Cardiac muscle cell (in vitro differentiated cells and primary cell): ENCODE results near the gene NOXA1. TPM values are rescaled to one million over a fixed set of nuclear protein-coding genes. Genes with fewer than 3 reads are reported as not detected.

Source experiments
- DNase-seq, 2 donors: peaks; one replicate each; pipeline versions ENCODE4 v3.0.0 to v3.0.0-alpha.2; 2010 to 2017; ENCODE audit warnings: low read depth in 1 of 2, low spot score in 1 of 2
- H3K27ac ChIP-seq: fragments of 200-600 bp; sonication (generic); 2 replicates; pipeline ENCODE4 v1.5.1; 2016
- H3K27me3 ChIP-seq: fragments of 200-600 bp; sonication (generic); 2 replicates; pipeline ENCODE4 v1.6.0; 2016; ENCODE audit warnings: control low read depth
- H3K36me3 ChIP-seq: fragments of 200-600 bp; sonication (generic); 2 replicates; pipeline ENCODE4 v1.5.1; 2016; ENCODE audit warnings: control low read depth
- H3K4me1 ChIP-seq: fragments of 200-600 bp; sonication (generic); 2 replicates; pipeline ENCODE4 v1.8.1; 2017; ENCODE audit warnings: low read depth, mild to moderate bottlenecking, mixed run types
- H3K4me3 ChIP-seq: fragments of 200-600 bp; sonication (generic); 2 replicates; pipeline ENCODE4 v1.5.1; 2016; ENCODE audit warnings: mild to moderate bottlenecking
- H3K9me3 ChIP-seq: fragments of 200-600 bp; sonication (generic); 2 replicates; pipeline ENCODE4 v1.5.1; 2017; ENCODE audit warnings: low read depth, mild to moderate bottlenecking, control low read depth
- polyA plus RNA-seq: library from polyadenylated mRNA; unstranded; fragments of >200 nt; fragmentation: Nextera tagmentation; extraction: Ambion mirVana; gene quantifications from 2 replicates; pipeline ENCODE4 v1.2.1, GENCODE V29; 2016
- total RNA-seq: library from RNA; depleted of rRNA; stranded (reverse); fragments of >200 nt; gene quantifications from 2 replicates; pipeline ENCODE4 v1.2.3, GENCODE V29; 2016
- TF ChIP-seq, protein P1 (sequence below): IDR thresholded peaks from 2 replicates; pipeline ENCODE4 v1.5.1; 2012; ENCODE audit warnings: low read depth, mild to moderate bottlenecking, low read length

NOXA1 gene
- total and polyA plus RNA-seq, 2 experiments from 2014 or later, result 8.1 to 12.0 TPM

DNA sequence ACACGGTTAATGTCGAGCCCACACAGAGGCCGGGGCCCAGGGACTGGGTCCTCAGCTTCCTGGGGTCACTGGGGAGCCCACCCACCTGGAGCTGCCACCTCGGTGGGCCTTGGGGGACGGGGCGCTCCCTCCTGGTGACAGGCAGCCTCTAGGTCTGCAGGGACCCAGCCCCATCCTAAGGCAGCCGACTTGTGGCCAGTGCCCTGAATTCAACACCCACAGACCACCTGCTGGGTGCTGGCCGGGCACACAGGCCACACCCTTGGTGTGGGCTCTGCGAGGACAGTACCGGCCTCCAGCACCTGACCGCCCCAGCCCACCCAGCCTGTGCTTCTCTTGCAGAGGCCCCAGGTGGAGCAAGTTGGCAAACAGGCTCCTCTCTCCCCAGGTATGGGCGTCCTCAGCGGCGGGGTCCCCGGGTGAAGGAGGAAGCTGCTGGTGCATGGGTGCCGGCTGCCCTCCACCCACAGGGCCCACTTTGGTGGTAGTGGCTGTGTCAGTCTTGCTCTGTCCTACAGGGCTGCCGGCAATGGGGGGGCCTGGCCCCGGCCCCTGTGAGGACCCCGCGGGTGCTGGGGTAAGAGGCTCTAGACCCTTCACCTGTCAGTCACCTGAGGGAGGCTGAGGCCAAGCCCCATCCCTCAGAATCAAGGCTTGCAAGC lies 9.6 kb downstream of the NOXA1 start:
- Histone ChIP-seq H3K27me3 (no peaks in the 10 kb centered on the region), H3K36me3 (no peaks in the 10 kb centered on the region), H3K4me3 (no peak overlapping the region), H3K27ac (no peak overlapping the region), H3K9me3 (no peaks in the 10 kb centered on the region), H3K4me1 (no peaks in the 10 kb centered on the region)
- no peak for DNase-seq
- TF ChIP-seq, protein P1, sequence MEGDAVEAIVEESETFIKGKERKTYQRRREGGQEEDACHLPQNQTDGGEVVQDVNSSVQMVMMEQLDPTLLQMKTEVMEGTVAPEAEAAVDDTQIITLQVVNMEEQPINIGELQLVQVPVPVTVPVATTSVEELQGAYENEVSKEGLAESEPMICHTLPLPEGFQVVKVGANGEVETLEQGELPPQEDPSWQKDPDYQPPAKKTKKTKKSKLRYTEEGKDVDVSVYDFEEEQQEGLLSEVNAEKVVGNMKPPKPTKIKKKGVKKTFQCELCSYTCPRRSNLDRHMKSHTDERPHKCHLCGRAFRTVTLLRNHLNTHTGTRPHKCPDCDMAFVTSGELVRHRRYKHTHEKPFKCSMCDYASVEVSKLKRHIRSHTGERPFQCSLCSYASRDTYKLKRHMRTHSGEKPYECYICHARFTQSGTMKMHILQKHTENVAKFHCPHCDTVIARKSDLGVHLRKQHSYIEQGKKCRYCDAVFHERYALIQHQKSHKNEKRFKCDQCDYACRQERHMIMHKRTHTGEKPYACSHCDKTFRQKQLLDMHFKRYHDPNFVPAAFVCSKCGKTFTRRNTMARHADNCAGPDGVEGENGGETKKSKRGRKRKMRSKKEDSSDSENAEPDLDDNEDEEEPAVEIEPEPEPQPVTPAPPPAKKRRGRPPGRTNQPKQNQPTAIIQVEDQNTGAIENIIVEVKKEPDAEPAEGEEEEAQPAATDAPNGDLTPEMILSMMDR, result no peak

DNA sequence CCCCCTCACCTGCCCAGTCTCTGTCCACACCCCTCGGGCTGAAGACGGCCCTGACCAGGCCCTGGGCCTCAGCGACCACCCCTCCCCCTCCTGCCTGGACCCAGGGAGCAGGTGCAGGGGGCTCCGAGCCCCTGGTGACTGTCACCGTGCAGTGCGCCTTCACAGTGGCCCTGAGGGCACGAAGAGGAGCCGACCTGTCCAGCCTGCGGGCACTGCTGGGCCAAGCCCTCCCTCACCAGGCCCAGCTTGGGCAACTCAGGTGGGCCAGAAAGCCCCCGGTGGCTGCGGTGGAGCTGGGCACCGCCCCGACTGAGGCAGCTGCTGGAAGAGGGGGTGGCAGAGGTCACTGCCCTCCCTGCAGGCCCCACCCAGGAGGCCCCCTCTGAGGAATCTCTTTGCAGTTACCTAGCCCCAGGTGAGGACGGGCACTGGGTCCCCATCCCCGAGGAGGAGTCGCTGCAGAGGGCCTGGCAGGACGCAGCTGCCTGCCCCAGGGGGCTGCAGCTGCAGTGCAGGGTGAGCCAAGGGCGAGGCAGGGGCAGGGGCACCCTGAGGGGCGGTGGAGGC lies 10.2 kb downstream of the NOXA1 start:
- H3K36me3 ChIP-seq, result no peaks in the 10 kb centered on the region
- no peak overlapping the region for H3K27ac ChIP-seq
- TF ChIP-seq, protein P1, result no peak
- H3K4me3 ChIP-seq, result no peak overlapping the region
- H3K9me3 ChIP-seq, result no peaks in the 10 kb centered on the region
- no peaks in the 10 kb centered on the region for H3K4me1 ChIP-seq
- DNase-seq, result no peak
- H3K27me3 ChIP-seq, result no peaks in the 10 kb centered on the region

DNA sequence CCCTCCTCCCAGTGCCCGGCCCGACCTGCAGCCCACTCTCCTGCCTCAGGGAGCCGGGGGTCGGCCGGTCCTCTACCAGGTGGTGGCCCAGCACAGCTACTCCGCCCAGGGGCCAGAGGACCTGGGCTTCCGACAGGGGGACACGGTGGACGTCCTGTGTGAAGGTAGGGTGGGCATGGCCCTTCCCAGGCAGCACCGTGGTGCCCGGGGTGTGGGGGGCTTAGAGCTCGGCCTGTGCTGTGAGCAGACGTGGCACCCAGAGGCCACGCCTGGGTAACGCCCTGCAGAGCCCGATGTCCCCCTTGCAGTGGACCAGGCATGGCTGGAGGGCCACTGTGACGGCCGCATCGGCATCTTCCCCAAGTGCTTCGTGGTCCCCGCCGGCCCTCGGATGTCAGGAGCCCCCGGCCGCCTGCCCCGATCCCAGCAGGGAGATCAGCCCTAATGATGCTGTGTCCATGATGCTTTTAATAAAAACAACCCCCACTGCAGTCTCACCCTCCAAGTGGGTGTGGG lies 10.8 kb downstream of the NOXA1 start:
- H3K27ac ChIP-seq, result no peak overlapping the region
- no peaks in the 10 kb centered on the region for H3K36me3 ChIP-seq
- H3K4me3 ChIP-seq, result no peak overlapping the region
- TF ChIP-seq, protein P1, result no peak
- no peaks in the 10 kb centered on the region for H3K27me3 ChIP-seq
- no peak for DNase-seq
- no peaks in the 10 kb centered on the region for H3K9me3 ChIP-seq
- no peaks in the 10 kb centered on the region for H3K4me1 ChIP-seq

DNA sequence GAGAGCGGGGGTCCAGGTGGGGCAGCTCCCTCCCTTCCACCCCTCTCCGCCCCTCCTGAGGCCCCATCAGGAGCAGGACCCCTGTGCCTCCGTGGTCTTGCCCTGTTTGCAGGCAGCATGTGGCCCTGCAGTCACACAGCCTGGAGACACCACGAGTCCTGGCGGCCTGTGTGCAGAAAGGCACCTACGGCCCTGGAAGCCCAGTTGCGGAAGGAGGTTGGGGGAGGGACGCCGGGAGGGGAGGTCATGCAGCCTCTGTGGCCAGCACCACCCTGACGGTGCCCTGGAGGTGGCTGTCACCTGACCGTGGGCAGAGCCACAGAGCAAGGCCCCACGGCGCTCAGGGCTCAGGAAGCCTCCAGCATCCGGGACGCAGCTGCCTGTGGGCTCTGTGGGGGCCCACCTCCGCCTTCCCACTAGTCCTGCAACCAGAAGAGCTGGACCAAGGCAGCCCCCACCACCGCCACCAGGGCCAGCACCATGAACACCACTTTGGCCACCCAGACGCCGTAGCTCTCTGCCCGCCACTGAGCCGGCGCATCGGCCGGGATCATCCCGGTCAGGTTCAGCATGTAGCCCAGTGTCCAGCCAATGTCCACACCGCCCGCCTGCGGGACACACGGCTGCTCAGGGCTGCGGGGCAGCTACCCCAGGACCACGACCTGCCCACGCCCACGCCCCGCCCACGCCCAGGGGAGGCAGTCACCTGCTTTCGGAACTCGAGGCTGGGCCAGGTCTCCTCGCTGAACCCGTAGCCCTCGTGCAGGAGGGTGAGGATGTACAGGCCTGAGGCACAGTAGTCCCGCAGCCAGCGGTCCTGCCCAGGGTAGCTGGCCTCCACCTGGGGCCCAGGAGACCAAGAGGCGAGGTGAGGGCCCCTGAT lies 11.5 kb downstream of the NOXA1 start:
- no peak for DNase-seq
- no peaks in the 10 kb centered on the region for H3K36me3 ChIP-seq
- no peak overlapping the region for H3K27ac ChIP-seq
- H3K4me1 ChIP-seq, result no peaks in the 10 kb centered on the region
- no peaks in the 10 kb centered on the region for H3K9me3 ChIP-seq
- TF ChIP-seq, protein P1, result no peak
- H3K27me3 ChIP-seq, result no peaks in the 10 kb centered on the region
- H3K4me3 ChIP-seq, result no peak overlapping the region

DNA sequence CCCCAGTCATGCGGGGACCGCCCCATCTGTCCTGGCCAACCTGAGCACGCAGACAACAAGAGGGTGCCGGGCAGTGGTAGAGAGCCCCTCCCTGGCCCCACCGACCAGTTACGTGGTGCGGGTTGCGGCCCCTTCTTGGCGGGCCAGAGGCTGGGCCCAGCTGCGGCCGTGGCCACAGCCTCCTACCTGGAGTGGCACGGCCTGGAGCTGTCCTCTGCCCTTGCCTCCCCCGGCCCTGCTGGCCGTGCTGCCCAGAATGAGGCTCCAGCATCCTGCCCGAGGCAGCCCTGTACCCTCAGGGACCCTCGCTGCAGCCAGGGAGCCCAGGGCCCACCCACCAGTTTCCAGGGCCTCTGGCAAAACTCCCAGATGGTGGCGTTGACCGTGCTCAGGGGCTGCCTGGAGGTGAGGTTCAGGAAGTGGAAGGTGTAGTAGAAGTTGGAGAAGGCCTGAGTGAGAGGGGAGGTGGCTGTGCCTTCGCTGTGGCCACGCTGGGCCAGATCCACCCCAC lies 12.2 kb downstream of the NOXA1 start:
- H3K27ac ChIP-seq, result no peak overlapping the region
- H3K36me3 ChIP-seq, result no peaks in the 10 kb centered on the region
- no peak overlapping the region for H3K4me3 ChIP-seq
- H3K27me3 ChIP-seq, result no peaks in the 10 kb centered on the region
- H3K9me3 ChIP-seq, result no peaks in the 10 kb centered on the region
- TF ChIP-seq, protein P1, result no peak
- DNase-seq, result no peak
- no peaks in the 10 kb centered on the region for H3K4me1 ChIP-seq
